ENCODE results near the gene DDA1. TPM values are rescaled to one million over a fixed set of nuclear protein-coding genes. Genes with fewer than 3 reads are reported as not detected.
"Not testable (repeated sequence)": the region's sequence is repeated elsewhere in the genome, so short reads cannot be mapped to it uniquely, and the experiment has no call there.

DDA1 gene
- polyA plus RNA-seq, 1 experiment: 38.7 TPM

DNA sequence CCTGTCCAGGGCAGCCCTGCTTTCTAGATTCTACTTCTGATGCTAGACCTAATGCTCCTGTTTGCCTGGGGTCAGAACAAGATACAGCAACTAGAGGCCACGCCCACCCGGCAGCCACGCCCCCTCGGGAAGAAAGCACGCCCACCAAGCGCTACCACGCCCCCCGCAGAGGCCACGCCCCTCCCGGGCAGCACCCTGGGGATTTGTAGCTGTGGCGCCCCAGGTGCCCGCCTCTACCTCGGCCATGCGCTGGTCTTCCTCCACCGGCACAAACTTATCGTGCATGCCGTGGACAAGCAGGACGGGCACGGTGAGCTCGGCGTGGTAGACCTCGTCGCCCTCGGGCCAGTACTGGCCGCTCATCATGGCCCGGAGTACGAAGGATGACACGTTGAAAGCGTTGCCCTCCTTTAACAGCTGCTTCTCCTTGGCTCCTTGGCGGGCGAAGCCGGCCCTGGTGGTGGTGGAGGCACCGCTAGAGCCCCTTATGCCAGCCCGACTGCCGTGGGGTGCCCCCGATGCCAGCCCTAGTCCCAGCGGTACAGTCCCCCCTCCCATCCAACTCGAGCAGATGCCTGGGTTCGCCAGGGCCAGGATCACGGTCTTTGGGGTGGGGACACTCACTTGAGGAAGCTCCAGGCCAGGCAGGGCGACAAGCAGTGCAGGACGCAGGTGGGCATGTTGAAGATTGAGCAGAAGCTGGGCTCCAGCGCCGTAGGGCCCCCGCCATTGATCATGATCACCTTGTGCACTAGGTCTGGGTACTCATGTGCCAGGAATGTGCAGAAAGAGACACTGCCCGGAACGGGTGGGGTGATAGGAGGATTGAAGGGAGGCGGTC, 15.1 kb upstream of the DDA1 start:
- H3K9me3 ChIP-seq (ENCODE audit: control insufficient read depth, insufficient read depth, low read length): peaks cover 6% of the 10 kb centered on the region

DNA sequence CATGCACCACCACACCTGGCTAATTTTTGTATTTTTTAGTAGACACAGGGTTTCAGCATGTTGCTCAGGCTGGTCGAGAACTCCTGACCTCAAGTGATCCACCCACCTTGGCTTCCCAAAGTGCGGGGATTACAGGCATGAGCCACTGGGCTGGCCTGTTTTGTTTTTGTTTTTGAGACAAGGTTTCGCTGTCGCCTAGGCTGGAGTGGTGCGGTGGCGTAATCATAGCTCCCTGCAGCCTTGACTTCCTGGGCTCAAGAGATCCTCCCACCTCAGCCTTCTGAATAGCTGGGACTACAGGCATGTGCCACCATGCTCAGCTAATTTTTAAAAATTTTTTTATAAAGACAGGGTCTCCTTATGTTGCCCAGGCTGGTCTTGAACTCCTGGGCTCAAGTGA, 13.8 kb upstream of the DDA1 start:
- H3K4me3 ChIP-seq (ENCODE audit: low read depth, low read length); DNase-seq (ENCODE audit: low read depth, low spot score); H3K27ac ChIP-seq (ENCODE audit: low read depth, low read length); POLR2A ChIA-PET; H3K9me3 ChIP-seq (ENCODE audit: control insufficient read depth, insufficient read depth, low read length); H3K27me3 ChIP-seq (ENCODE audit: control insufficient read depth, insufficient read depth, low read length); CTCF ChIA-PET: not testable (repeated sequence)

More for the DNA sequence above, 15.1 kb upstream of the DDA1 start:
- TF ChIP-seq, protein P1, sequence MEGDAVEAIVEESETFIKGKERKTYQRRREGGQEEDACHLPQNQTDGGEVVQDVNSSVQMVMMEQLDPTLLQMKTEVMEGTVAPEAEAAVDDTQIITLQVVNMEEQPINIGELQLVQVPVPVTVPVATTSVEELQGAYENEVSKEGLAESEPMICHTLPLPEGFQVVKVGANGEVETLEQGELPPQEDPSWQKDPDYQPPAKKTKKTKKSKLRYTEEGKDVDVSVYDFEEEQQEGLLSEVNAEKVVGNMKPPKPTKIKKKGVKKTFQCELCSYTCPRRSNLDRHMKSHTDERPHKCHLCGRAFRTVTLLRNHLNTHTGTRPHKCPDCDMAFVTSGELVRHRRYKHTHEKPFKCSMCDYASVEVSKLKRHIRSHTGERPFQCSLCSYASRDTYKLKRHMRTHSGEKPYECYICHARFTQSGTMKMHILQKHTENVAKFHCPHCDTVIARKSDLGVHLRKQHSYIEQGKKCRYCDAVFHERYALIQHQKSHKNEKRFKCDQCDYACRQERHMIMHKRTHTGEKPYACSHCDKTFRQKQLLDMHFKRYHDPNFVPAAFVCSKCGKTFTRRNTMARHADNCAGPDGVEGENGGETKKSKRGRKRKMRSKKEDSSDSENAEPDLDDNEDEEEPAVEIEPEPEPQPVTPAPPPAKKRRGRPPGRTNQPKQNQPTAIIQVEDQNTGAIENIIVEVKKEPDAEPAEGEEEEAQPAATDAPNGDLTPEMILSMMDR (IDR thresholded peaks at IDR 0.05; ENCODE audit: low read depth, low read length): no peak
- no peak overlapping the region for H3K27ac ChIP-seq (ENCODE audit: low read depth, low read length)
- CTCF ChIA-PET: interaction anchor here (0.6 to 3.3 kb wide), 3 partner anchors 10 to 91 kb away, joined by 3 to 16 read pairs (median 11); partner anchors contain the start of genes ABHD8 and MRPL34
- no peak overlapping the region for H3K4me3 ChIP-seq (ENCODE audit: low read depth, low read length)
- POLR2A ChIA-PET: no interaction called here
- H3K27me3 ChIP-seq (ENCODE audit: control insufficient read depth, insufficient read depth, low read length): no peaks in the 10 kb centered on the region
- DNase-seq (ENCODE audit: low read depth, low spot score): no peak

DNA sequence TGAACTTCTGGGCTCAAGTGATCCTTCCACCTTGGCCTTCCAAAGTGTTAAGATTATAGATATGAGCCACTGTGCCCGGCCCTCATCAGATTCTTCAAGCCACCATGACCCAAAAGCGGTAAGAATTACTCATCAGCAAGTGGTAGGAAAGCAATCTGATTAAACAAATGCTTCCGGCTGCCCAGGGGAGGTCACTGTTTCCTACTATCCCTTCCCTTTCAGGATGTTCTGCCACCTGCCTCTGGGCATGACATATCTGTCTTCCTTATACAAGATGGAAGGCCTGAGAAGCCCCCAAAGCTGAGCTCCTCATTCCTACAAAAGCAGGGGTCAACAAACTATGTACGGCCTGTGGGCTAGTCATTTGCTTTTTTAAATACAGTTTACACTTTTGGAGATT, 13.1 kb upstream of the DDA1 start:
- no peak overlapping the region for H3K27ac ChIP-seq (ENCODE audit: low read depth, low read length)
- POLR2A ChIA-PET: no interaction called here
- H3K27me3 ChIP-seq (ENCODE audit: control insufficient read depth, insufficient read depth, low read length): no peaks in the 10 kb centered on the region
- H3K9me3 ChIP-seq (ENCODE audit: control insufficient read depth, insufficient read depth, low read length): peaks cover 6% of the 10 kb centered on the region
- TF ChIP-seq, protein P1 (IDR thresholded peaks at IDR 0.05; ENCODE audit: low read depth, low read length): no peak
- no peak for DNase-seq (ENCODE audit: low read depth, low spot score)
- CTCF ChIA-PET: no interaction called here
- no peak overlapping the region for H3K4me3 ChIP-seq (ENCODE audit: low read depth, low read length)

GRCh38 chr19:17296976-17297375, 12.4 kb upstream of the DDA1 start:
- H3K9me3 ChIP-seq (ENCODE audit: control insufficient read depth, insufficient read depth, low read length): peaks cover 6% of the 10 kb centered on the region
- POLR2A ChIA-PET: interaction anchor here (1.2 kb wide), 1 partner anchor 563 kb away, joined by 3 read pairs; the partner anchor contains the start of gene RPL18A
- no peak for DNase-seq (ENCODE audit: low read depth, low spot score)
- no peaks in the 10 kb centered on the region for H3K27me3 ChIP-seq (ENCODE audit: control insufficient read depth, insufficient read depth, low read length)
- TF ChIP-seq, protein P1 (IDR thresholded peaks at IDR 0.05; ENCODE audit: low read depth, low read length): no peak
- H3K27ac ChIP-seq (ENCODE audit: low read depth, low read length): no peak overlapping the region
- H3K4me3 ChIP-seq (ENCODE audit: low read depth, low read length): no peak overlapping the region
- CTCF ChIA-PET: interaction anchor here (1.2 kb wide), 1 partner anchor 8 kb away, joined by 3 read pairs; the partner anchor contains the start of gene MRPL34

DNA sequence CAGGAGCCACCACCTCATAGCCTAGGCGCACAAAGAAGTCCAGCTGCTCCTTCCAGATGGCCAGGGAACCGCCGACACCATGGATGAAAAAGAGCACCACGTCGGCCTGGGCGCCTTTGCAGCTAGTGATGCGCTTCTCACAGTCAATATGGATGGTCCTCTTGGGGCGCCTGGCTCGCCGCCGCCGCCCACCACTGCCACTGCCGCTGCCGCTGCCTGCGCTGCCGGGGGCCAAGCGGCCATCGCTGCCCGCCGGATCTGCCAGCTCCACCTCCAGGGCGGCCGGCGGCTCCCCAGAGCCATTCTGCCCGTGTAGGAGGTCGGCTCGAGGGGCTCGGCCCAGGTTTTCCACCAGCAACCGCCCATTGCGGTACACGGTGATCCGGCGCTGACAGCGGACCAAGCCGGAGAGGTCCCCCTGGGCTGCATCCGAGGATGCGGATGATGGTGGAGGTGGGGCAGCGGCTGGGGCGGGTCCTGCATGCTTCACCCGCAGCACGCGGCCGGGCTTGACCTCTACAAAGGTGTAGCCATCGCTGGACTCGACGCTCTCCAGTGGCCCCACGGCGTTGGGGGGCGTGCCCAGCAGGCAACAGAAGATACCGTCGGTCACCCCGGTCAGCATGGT, 8.3 kb upstream of the DDA1 start:
- no peaks in the 10 kb centered on the region; the same call in 1 of the 2 replicates for H3K9me3 ChIP-seq (ENCODE audit: control insufficient read depth, insufficient read depth, low read length)
- no peaks in the 10 kb centered on the region for H3K27me3 ChIP-seq (ENCODE audit: control insufficient read depth, insufficient read depth, low read length)
- POLR2A ChIA-PET: no interaction called here
- no peak overlapping the region for H3K27ac ChIP-seq (ENCODE audit: low read depth, low read length)
- CTCF ChIA-PET: no interaction called here
- TF ChIP-seq, protein P1 (IDR thresholded peaks at IDR 0.05; ENCODE audit: low read depth, low read length): no peak
- no peak for DNase-seq (ENCODE audit: low read depth, low spot score)
- H3K4me3 ChIP-seq (ENCODE audit: low read depth, low read length): no peak overlapping the region
